Ramos (cell line): Measurements from ENCODE around the gene SERTAD4.
"Not testable (repeated sequence)": the region's sequence is repeated elsewhere in the genome, so short reads cannot be mapped to it uniquely, and the experiment has no call there.

ENCODE experiments used
- in situ Hi-C: fragments of 300-500 bp; cut with MboI; formaldehyde crosslinking; loops from one replicate; pipeline ENCODE4 v1.14.3; 2022; ENCODE audit warnings: low sequenced_read_pairs; ENCODE audit not compliant: unreplicated experiment

The SERTAD4 gene

GRCh38 chr1:210232511-210233215, at the start of gene SERTAD4:
Gene SERTAD4, plus strand, starts transcription at chr1:210232796. Its CDS starts 5,165 bp downstream, at chr1:210237961.
- in situ Hi-C loops, result no loop called here

GRCh38 chr1:210185063-210185462, 47.5 kb upstream of the SERTAD4 start:
- in situ Hi-C loops, result no loop called here

- in situ Hi-C loops, result not testable (repeated sequence)
Measured at GRCh38 chr1:210187849-210188606, 44.6 kb upstream of the SERTAD4 start.

GRCh38 chr1:210189426-210189825, 43.2 kb upstream of the SERTAD4 start:
- in situ Hi-C loops, result no loop called here

GRCh38 chr1:210195635-210196160, 36.9 kb upstream of the SERTAD4 start:
- in situ Hi-C loops, result no loop called here

- in situ Hi-C loops, result not testable (repeated sequence)
Measured at GRCh38 chr1:210196266-210196665, 36.3 kb upstream of the SERTAD4 start.

- in situ Hi-C loops, result no loop called here
Measured at GRCh38 chr1:210198840-210199239, 33.8 kb upstream of the SERTAD4 start.

GRCh38 chr1:210200124-210200736, 32.4 kb upstream of the SERTAD4 start:
- in situ Hi-C loops, result no loop called here

GRCh38 chr1:210201681-210202080, 30.9 kb upstream of the SERTAD4 start:
- in situ Hi-C loops, result no loop called here

- in situ Hi-C loops, result no loop called here
Measured at GRCh38 chr1:210207597-210208450, 24.8 kb upstream of the SERTAD4 start.

- in situ Hi-C loops, result no loop called here
Measured at GRCh38 chr1:210213335-210213734, 19.3 kb upstream of the SERTAD4 start.

- in situ Hi-C loops, result no loop called here
Measured at GRCh38 chr1:210214573-210215409, 17.8 kb upstream of the SERTAD4 start.

- in situ Hi-C loops, result no loop called here
Measured at GRCh38 chr1:210217482-210217881, 15.1 kb upstream of the SERTAD4 start.

GRCh38 chr1:210218047-210218446, 14.5 kb upstream of the SERTAD4 start:
- in situ Hi-C loops, result no loop called here

- in situ Hi-C loops, result no loop called here
Measured at GRCh38 chr1:210222340-210223006, 10.1 kb upstream of the SERTAD4 start.

GRCh38 chr1:210223226-210223904, 9.2 kb upstream of the SERTAD4 start:
- in situ Hi-C loops, result no loop called here

GRCh38 chr1:210228158-210228557, 4.4 kb upstream of the SERTAD4 start:
- in situ Hi-C loops, result no loop called here

- in situ Hi-C loops, result no loop called here
Measured at GRCh38 chr1:210230149-210230695, 2.4 kb upstream of the SERTAD4 start.
